Smooth muscle cell (in vitro differentiated cells): ENCODE results near the gene GARIN5A. TPM values are rescaled to one million over a fixed set of nuclear protein-coding genes. Genes with fewer than 3 reads are reported as not detected.
A peak's percentile ranks its signal among the peaks of the same experiment; 100 is the strongest.

ENCODE experiments used
- DNase-seq: peaks from one replicate; lab custom pipeline; 2025; ENCODE audit not compliant: unreplicated experiment; lab: John Stamatoyannopoulos, UW
- H2AFZ ChIP-seq: fragments of 200-600 bp; sonication (generic); 2 replicates; pipeline ENCODE4 v1.6.0; 2016; ENCODE audit warnings: antibody characterized with exemption, low read depth, mild to moderate bottlenecking
- H3F3A ChIP-seq: fragments of 200-600 bp; sonication (generic); 2 replicates; pipeline ENCODE4 v1.6.0; 2017; ENCODE audit warnings: antibody characterized with exemption, low read depth
- H3K27ac ChIP-seq: fragments of 200-600 bp; sonication (generic); 2 replicates; pipeline ENCODE4 v1.5.1; 2016; ENCODE audit warnings: low read depth, mild to moderate bottlenecking
- H3K27me3 ChIP-seq: fragments of 200-600 bp; sonication (generic); 2 replicates; pipeline ENCODE4 v1.6.1; 2016; ENCODE audit warnings: low read depth, mild to moderate bottlenecking
- H3K36me3 ChIP-seq: fragments of 200-600 bp; sonication (generic); 2 replicates; pipeline ENCODE4 v1.5.1; 2016; ENCODE audit warnings: low read depth
- H3K4me1 ChIP-seq: fragments of 200-600 bp; sonication (generic); 2 replicates; pipeline ENCODE4 v1.5.1; 2016; ENCODE audit warnings: low read depth
- H3K4me2 ChIP-seq: fragments of 200-600 bp; sonication (generic); 2 replicates; pipeline ENCODE4 v1.6.0; 2016; ENCODE audit warnings: mild to moderate bottlenecking
- H3K4me3 ChIP-seq: fragments of 200-600 bp; sonication (generic); 2 replicates; pipeline ENCODE4 v1.5.1; 2016; ENCODE audit warnings: mild to moderate bottlenecking
- H3K79me2 ChIP-seq: fragments of 200-600 bp; sonication (generic); 2 replicates; pipeline ENCODE4 v1.6.0; 2016; ENCODE audit warnings: low read depth, mild to moderate bottlenecking
- H3K9ac ChIP-seq: fragments of 200-600 bp; sonication (generic); 2 replicates; pipeline ENCODE4 v1.6.0; 2016; ENCODE audit warnings: low read depth
- H3K9me3 ChIP-seq: fragments of 200-600 bp; sonication (generic); replicated peaks from 2 replicates; pipeline ENCODE4 v1.5.1; 2016; ENCODE audit warnings: low read depth
- H4K20me1 ChIP-seq: fragments of 200-600 bp; sonication (generic); 2 replicates; pipeline ENCODE4 v1.6.0; 2016; ENCODE audit warnings: low read depth
- CTCF ChIP-seq: fragments of 200-600 bp; sonication (generic); IDR thresholded peaks from 2 replicates; pipeline ENCODE4 v1.5.1; 2017; ENCODE audit warnings: borderline replicate concordance, mild to moderate bottlenecking, antibody characterized with exemption; ENCODE audit not compliant: insufficient read depth, poor library complexity, severe bottlenecking
- WGBS: methylation state at CpG from one replicate; pipeline ENCODE4 v1.1.7; 2016; ENCODE audit warnings: low lambda C conversion rate; 5-methylcytosine and 5-hydroxymethylcytosine counted together
- polyA plus RNA-seq: library from polyadenylated mRNA; unstranded; fragments of >200 nt; fragmentation: Nextera tagmentation; extraction: Ambion mirVana; gene quantifications from 2 replicates; pipeline ENCODE4 v1.2.1, GENCODE V29; 2016
- total RNA-seq: library from RNA; depleted of rRNA; stranded (reverse); fragments of >200 nt; gene quantifications from 2 replicates; pipeline ENCODE4 v1.2.3, GENCODE V29; 2014

Gene GARIN5A
- total and polyA plus RNA-seq, 2 experiments from 2014 or later, result 1.7 to 2.1 TPM

GRCh38 chr19:50462970-50463369, 13.7 kb downstream of the GARIN5A start:
- no peak overlapping the region for H3K4me2 ChIP-seq
- no peak overlapping the region for H2AFZ ChIP-seq
- no peaks in the 10 kb centered on the region for H3K79me2 ChIP-seq
- H3K36me3 ChIP-seq, result no peaks in the 10 kb centered on the region
- no peaks in the 10 kb centered on the region for H3F3A ChIP-seq
- no peak overlapping the region for H3K27ac ChIP-seq
- no peaks in the 10 kb centered on the region for H4K20me1 ChIP-seq
- no peak for TF ChIP-seq CTCF
- H3K27me3 ChIP-seq, result no peaks in the 10 kb centered on the region
- H3K4me1 ChIP-seq, result no peaks in the 10 kb centered on the region
- H3K9me3 ChIP-seq, result no peaks in the 10 kb centered on the region
- WGBS, result 81% methylated on average over 7 of the region's 7 CpGs
- H3K4me3 ChIP-seq, result no peak overlapping the region
- no peak overlapping the region for H3K9ac ChIP-seq
- DNase-seq, result no peak

- Histone ChIP-seq H3K79me2 (no peaks in the 10 kb centered on the region), H3F3A (no peaks in the 10 kb centered on the region), H3K27ac (no peak overlapping the region), H3K36me3 (no peaks in the 10 kb centered on the region), H2AFZ (no peak overlapping the region), H3K4me2 (no peak overlapping the region), H3K9me3 (no peaks in the 10 kb centered on the region), H3K9ac (no peak overlapping the region), H3K4me3 (no peak overlapping the region), H3K4me1 (no peaks in the 10 kb centered on the region), H3K27me3 (no peaks in the 10 kb centered on the region), H4K20me1 (no peaks in the 10 kb centered on the region)
- peak; percentile 4 for DNase-seq
- TF ChIP-seq CTCF, result peak; percentile 77
- WGBS, result 36% methylated on average over 27 of the region's 28 CpGs
Measured at GRCh38 chr19:50461066-50461875, 15.4 kb downstream of the GARIN5A start.

- H3K36me3 ChIP-seq, result no peaks in the 10 kb centered on the region
- TF ChIP-seq CTCF, result no peak
- H3K27ac ChIP-seq, result no peak overlapping the region
- WGBS, result 64% methylated on average over 13 of the region's 13 CpGs
- no peak overlapping the region for H3K9ac ChIP-seq
- no peak overlapping the region for H2AFZ ChIP-seq
- H4K20me1 ChIP-seq, result no peaks in the 10 kb centered on the region
- no peaks in the 10 kb centered on the region for H3K27me3 ChIP-seq
- H3K4me2 ChIP-seq, result no peak overlapping the region
- no peaks in the 10 kb centered on the region for H3K79me2 ChIP-seq
- DNase-seq, result no peak
- H3K4me1 ChIP-seq, result no peaks in the 10 kb centered on the region
- H3K4me3 ChIP-seq, result no peak overlapping the region
- H3K9me3 ChIP-seq, result no peaks in the 10 kb centered on the region
- no peaks in the 10 kb centered on the region for H3F3A ChIP-seq
Measured at GRCh38 chr19:50460161-50460765, 16.4 kb downstream of the GARIN5A start.
